Liver (tissue), 9 donors: ENCODE results near the gene MRPL21. TPM values are rescaled to one million over a fixed set of nuclear protein-coding genes. Genes with fewer than 3 reads are reported as not detected.

Experiments
- DNase-seq: peaks from one replicate; pipeline ENCODE4 v3.0.0-alpha.2; 2017; ENCODE audit warnings: low spot score
- H3K27ac ChIP-seq, 2 donors: one replicate each; pipeline ENCODE4 v1.7.0; 2013; ENCODE audit warnings: inconsistent platforms in 2 of 2, low read length in 2 of 2, control low read depth in 1 of 2, low read depth in 1 of 2, mild to moderate bottlenecking in 1 of 2
- H3K27me3 ChIP-seq, 4 donors: one replicate each; pipeline versions ENCODE4 v1.6.1 to v1.7.0; 2013; ENCODE audit warnings: low read length in 3 of 4, inconsistent platforms in 1 of 4, mild to moderate bottlenecking in 1 of 4, moderate library complexity in 1 of 4; ENCODE audit not compliant: control insufficient read depth in 4 of 4, insufficient read depth in 4 of 4
- H3K36me3 ChIP-seq, 4 donors: one replicate each; pipeline versions ENCODE4 v1.6.1 to v1.7.0; 2013; ENCODE audit warnings: low read length in 3 of 4, mild to moderate bottlenecking in 3 of 4, low read depth in 1 of 4, moderate library complexity in 1 of 4; ENCODE audit not compliant: control insufficient read depth in 4 of 4, insufficient read depth in 3 of 4
- H3K4me1 ChIP-seq, 4 donors: one replicate each; pipeline versions ENCODE4 v1.6.1 to v1.7.0; 2013; ENCODE audit warnings: low read length in 3 of 4, mild to moderate bottlenecking in 3 of 4, moderate library complexity in 1 of 4; ENCODE audit not compliant: control insufficient read depth in 4 of 4, insufficient read depth in 4 of 4
- H3K4me3 ChIP-seq, 3 donors: one replicate each; pipeline versions ENCODE4 v1.6.1 to v1.7.0; 2013; ENCODE audit warnings: low read length in 3 of 3, control low read depth in 1 of 3, low read depth in 1 of 3, mild to moderate bottlenecking in 1 of 3
- H3K9ac ChIP-seq, 2 donors: one replicate each; pipeline ENCODE4 v1.7.0; 2013; ENCODE audit warnings: low read length in 2 of 2, mild to moderate bottlenecking in 2 of 2, moderate library complexity in 2 of 2, control low read depth in 1 of 2, low read depth in 1 of 2
- H3K9me3 ChIP-seq, 4 donors: one replicate each; pipeline versions ENCODE4 v1.6.1 to v1.7.0; 2013; ENCODE audit warnings: low read length in 3 of 4; ENCODE audit not compliant: control insufficient read depth in 4 of 4
- ATF3 ChIP-seq: IDR thresholded peaks from 2 replicates; pipeline ENCODE4 v1.6.1; 2016; ENCODE audit warnings: antibody characterized with exemption
- CTCF ChIP-seq: fragments of 150-350 bp; IDR thresholded peaks from 2 replicates; pipeline ENCODE4 v1.5.1; 2017; ENCODE audit warnings: improper control_type of control experiment, low read depth, low read length; ENCODE audit not compliant: missing input control
- EGR1 ChIP-seq, 2 donors: IDR thresholded peaks; 2 replicates each; pipeline ENCODE4 v1.6.1; 2016 to 2018; ENCODE audit warnings: antibody characterized with exemption in 2 of 2, low read depth in 2 of 2
- FOXA1 ChIP-seq: IDR thresholded peaks from 2 replicates; pipeline ENCODE4 v1.6.1; 2016; ENCODE audit warnings: antibody characterized with exemption
- FOXA2 ChIP-seq: IDR thresholded peaks from 2 replicates; pipeline ENCODE4 v1.6.1; 2016; ENCODE audit warnings: antibody characterized with exemption
- GABPA ChIP-seq, 2 donors: IDR thresholded peaks in 1 of 2; conservative IDR thresholded peaks in 1 of 2; 2 replicates each; pipeline ENCODE4 v1.6.1; 2016; ENCODE audit warnings: antibody characterized with exemption in 2 of 2, mild to moderate bottlenecking in 1 of 2, moderate library complexity in 1 of 2
- HNF4A ChIP-seq, 2 donors: conservative IDR thresholded peaks; 2 replicates each; pipeline ENCODE4 v1.6.1; 2016; ENCODE audit warnings: antibody characterized with exemption in 2 of 2, mild to moderate bottlenecking in 2 of 2
- HNF4G ChIP-seq: IDR thresholded peaks from 2 replicates; pipeline ENCODE4 v1.6.1; 2016; ENCODE audit warnings: antibody characterized with exemption
- JUND ChIP-seq, 2 donors: IDR thresholded peaks; 2 replicates each; pipeline ENCODE4 v1.6.1; 2016; ENCODE audit warnings: antibody characterized with exemption in 2 of 2
- MAX ChIP-seq: IDR thresholded peaks from 2 replicates; pipeline ENCODE4 v1.6.1; 2016; ENCODE audit warnings: antibody characterized with exemption
- NR2F2 ChIP-seq: IDR thresholded peaks from 2 replicates; pipeline ENCODE4 v1.6.1; 2016; ENCODE audit warnings: antibody characterized with exemption
- REST ChIP-seq: IDR thresholded peaks from 2 replicates; pipeline ENCODE4 v1.6.1; 2016; ENCODE audit warnings: antibody characterized with exemption, mild to moderate bottlenecking
- RXRA ChIP-seq, 2 donors: IDR thresholded peaks; 2 replicates each; pipeline ENCODE4 v1.6.1; 2017 to 2018; ENCODE audit warnings: antibody characterized with exemption in 2 of 2, mild to moderate bottlenecking in 1 of 2
- SP1 ChIP-seq: IDR thresholded peaks from 2 replicates; pipeline ENCODE4 v1.6.1; 2018; ENCODE audit warnings: antibody characterized with exemption, mild to moderate bottlenecking
- TAF1 ChIP-seq: conservative IDR thresholded peaks from 2 replicates; pipeline ENCODE4 v1.6.1; 2016; ENCODE audit warnings: antibody characterized with exemption, mild to moderate bottlenecking
- YY1 ChIP-seq: IDR thresholded peaks from 2 replicates; pipeline ENCODE4 v1.6.1; 2016; ENCODE audit warnings: antibody characterized with exemption, mild to moderate bottlenecking
- ZBTB33 ChIP-seq: IDR thresholded peaks from 2 replicates; pipeline ENCODE4 v1.6.1; 2016; ENCODE audit warnings: antibody characterized with exemption
- WGBS: extraction: QIAGEN DNeasy Blood & Tissue Kit; methylation state at CpG from one replicate; pipeline ENCODE4 v1.1.7; 2013; 5-methylcytosine and 5-hydroxymethylcytosine counted together
- polyA plus RNA-seq, 2 donors: library from polyadenylated mRNA; stranded (reverse) in 1 of 2; unstranded in 1 of 2; fragments of 200-250 nt in 1 of 2; fragments of >200 nt in 1 of 2; fragmentation: Nextera tagmentation in 1 of 2; extraction: Ambion mirVana in 1 of 2; gene quantifications; one replicate each; pipeline versions ENCODE4 v1.2.1 to v1.2.3, GENCODE V29; 2013 to 2015
- total RNA-seq, 2 donors: library from RNA; depleted of rRNA; stranded (reverse); fragments of >200 nt; gene quantifications; one replicate each; pipeline ENCODE4 v1.2.3, GENCODE V29; 2014
- donor health status: healthy.
- donor health status: healthy.
- donor health status: healthy.
- donor health status: healthy.
- donor health status: healthy.

The MRPL21 gene
- total and polyA plus RNA-seq, 4 donors = 22.3 to 76.8 (median 35.4) TPM

- WGBS = 99% methylated on average over 5 of the region's 5 CpGs
- DNase-seq = no peak
- TF ChIP-seq GABPA (IDR thresholded peaks at IDR 0.05 in 1 of 2, conservative IDR thresholded peaks at IDR 0.05 in 1 of 2) = no peak
- no peak for TF ChIP-seq HNF4G
- no peak for TF ChIP-seq NR2F2
- no peak for TF ChIP-seq RXRA (IDR thresholded peaks at IDR 0.05)
- TF ChIP-seq MAX = no peak
- TF ChIP-seq EGR1 (IDR thresholded peaks at IDR 0.05; ENCODE audit: low read depth in 2 of 2) = no peak
- no peak for TF ChIP-seq REST
- TF ChIP-seq FOXA1 = no peak
- TF ChIP-seq JUND (IDR thresholded peaks at IDR 0.05) = no peak
- TF ChIP-seq FOXA2 = no peak
- TF ChIP-seq CTCF = no peak
Observed at GRCh38 chr11:68880851-68881250, 22.8 kb downstream of the MRPL21 start.

GRCh38 chr11:68878022-68878421 lies 25.6 kb downstream of the MRPL21 start:
- Histone ChIP-seq H3K27ac (peak overlapping the region in 1 of 2 donors; percentile 54), H3K36me3 (no peaks in the 10 kb centered on the region), H3K9me3 (no peaks in the 10 kb centered on the region), H3K27me3 (no peaks in the 10 kb centered on the region), H3K9ac (no peak overlapping the region), H3K4me3 (no peak overlapping the region), H3K4me1 (peaks cover 0 to 4% (median 0%) of the 10 kb centered on the region in 4 donors)
- 58% methylated on average over 7 of the region's 7 CpGs for WGBS
- no peak for DNase-seq
- peak; percentile 36 for TF ChIP-seq SP1
- no peak for TF ChIP-seq NR2F2
- peak; percentile 41 to 61 for TF ChIP-seq HNF4A (conservative IDR thresholded peaks at IDR 0.05)
- no peak for TF ChIP-seq ZBTB33
- TF ChIP-seq FOXA2 = peak; percentile 31
- TF ChIP-seq FOXA1 = no peak
- TF ChIP-seq YY1 = no peak
- peak; percentile 15 for TF ChIP-seq REST
- TF ChIP-seq GABPA (IDR thresholded peaks at IDR 0.05 in 1 of 2, conservative IDR thresholded peaks at IDR 0.05 in 1 of 2) = no peak
- TF ChIP-seq EGR1 (IDR thresholded peaks at IDR 0.05; ENCODE audit: low read depth in 2 of 2) = no peak
- no peak for TF ChIP-seq HNF4G
- TF ChIP-seq JUND (IDR thresholded peaks at IDR 0.05) = peak; percentile 62 to 82
- TF ChIP-seq ATF3 = peak; percentile 31
- TF ChIP-seq RXRA (IDR thresholded peaks at IDR 0.05) = peak; percentile 77 to 91
- no peak for TF ChIP-seq CTCF
- TF ChIP-seq MAX = no peak
- TF ChIP-seq TAF1 = no peak

More at GRCh38 chr11:68880851-68881250, 22.8 kb downstream of the MRPL21 start:
- Histone ChIP-seq H3K4me1 (peaks cover 0 to 4% (median 0%) of the 10 kb centered on the region in 4 donors), H3K9me3 (no peaks in the 10 kb centered on the region), H3K27ac (no peak overlapping the region), H3K27me3 (no peaks in the 10 kb centered on the region), H3K36me3 (no peaks in the 10 kb centered on the region), H3K9ac (no peak overlapping the region), H3K4me3 (no peak overlapping the region)
